Activated CD8-positive, alpha-beta T cell treated with anti-CD3 and anti-CD28 coated beads, Interleukin-2, amount 10 ng/mL, durations not matched to agents 7 days and 5 days (primary cell): ENCODE measurements around the gene TM9SF2. TPM values are rescaled to one million over a fixed set of nuclear protein-coding genes. Genes with fewer than 3 reads are reported as not detected.
"Not testable (repeated sequence)": the region's sequence is repeated elsewhere in the genome, so short reads cannot be mapped to it uniquely, and the experiment has no call there.

Experiments used
- ATAC-seq: fragments of 150-1000 bp; cut with Tn5 transposase; one replicate; pipeline ENCODE4 v1.10.0; 2021; ENCODE audit warnings: moderate library complexity
- CTCF ChIA-PET: fragments of 350-600 bp; sonication (Branson Sonifier 250); formaldehyde crosslinking; loops from one replicate; lab custom pipeline; 2021; ENCODE audit warnings: antibody characterized with exemption; lab: Charles Lee
- POLR2A ChIA-PET: fragments of 350-600 bp; sonication (Branson Sonifier 250); formaldehyde crosslinking; loops from one replicate; lab custom pipeline; 2021; ENCODE audit warnings: antibody characterized with exemption; lab: Charles Lee
- DNase-seq: peaks from one replicate; pipeline ENCODE4 v3.0.0-alpha.2; 2020
- H3K27ac Mint-ChIP-seq: one replicate; pipeline ENCODE4 v1.8.0; 2021; ENCODE audit warnings: mild to moderate bottlenecking, mixed read lengths
- H3K27me3 Mint-ChIP-seq: one replicate; pipeline ENCODE4 v1.8.0; 2021; ENCODE audit warnings: low read depth, mixed read lengths
- H3K36me3 Mint-ChIP-seq: one replicate; pipeline ENCODE4 v1.8.0; 2021; ENCODE audit warnings: low read depth, mixed read lengths
- H3K4me1 Mint-ChIP-seq: one replicate; pipeline ENCODE4 v1.8.0; 2021; ENCODE audit warnings: low read depth, mixed read lengths
- H3K4me3 Mint-ChIP-seq: one replicate; pipeline ENCODE4 v1.8.0; 2021; ENCODE audit warnings: mild to moderate bottlenecking, mixed read lengths
- H3K9me3 Mint-ChIP-seq: one replicate; pipeline ENCODE4 v1.8.0; 2022; ENCODE audit warnings: mixed read lengths; ENCODE audit not compliant: insufficient read depth
- total RNA-seq, 2 experiments: library from RNA; stranded (reverse); gene quantifications; one replicate each; pipeline ENCODE4 v1.2.3, GENCODE V29; 2021

Gene TM9SF2
- total RNA-seq, 2 experiments from 2014 or later: 64.4 to 64.5 TPM

DNA sequence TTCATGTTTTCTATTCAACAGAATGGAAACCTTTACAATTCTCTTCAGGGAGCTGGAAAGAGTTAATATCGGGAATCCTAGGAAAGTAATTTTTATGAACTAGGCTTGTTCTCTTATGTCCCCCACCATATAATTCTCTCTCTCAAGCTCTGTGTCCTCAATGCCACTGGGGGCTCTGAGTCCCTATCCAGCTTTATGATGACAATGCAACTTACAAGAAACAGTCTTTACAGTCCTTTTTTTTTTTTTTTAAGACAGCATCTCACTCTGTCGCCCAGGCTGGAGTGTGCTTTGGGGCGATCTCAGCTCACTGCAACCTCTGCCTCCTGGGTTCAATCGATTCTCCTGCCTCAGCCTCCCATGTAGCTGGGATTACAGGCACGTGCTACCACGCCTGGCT, 31.2 kb upstream of the TM9SF2 start:
- ATAC-seq: no peak
- ChIA-PET CTCF (interaction anchor here (1.0 kb wide), 1 partner anchor 186 kb away, joined by 3 read pairs; no protein-coding TSS in a partner anchor), POLR2A (no interaction called here)
- no peak for DNase-seq
- H3K9me3 Mint-ChIP-seq: no peaks in the 10 kb centered on the region
- no peak overlapping the region for H3K4me3 Mint-ChIP-seq
- peaks cover 6% of the 10 kb centered on the region for H3K36me3 Mint-ChIP-seq
- peaks cover 5% of the 10 kb centered on the region for H3K4me1 Mint-ChIP-seq
- no peaks in the 10 kb centered on the region for H3K27me3 Mint-ChIP-seq
- no peak overlapping the region for H3K27ac Mint-ChIP-seq

DNA sequence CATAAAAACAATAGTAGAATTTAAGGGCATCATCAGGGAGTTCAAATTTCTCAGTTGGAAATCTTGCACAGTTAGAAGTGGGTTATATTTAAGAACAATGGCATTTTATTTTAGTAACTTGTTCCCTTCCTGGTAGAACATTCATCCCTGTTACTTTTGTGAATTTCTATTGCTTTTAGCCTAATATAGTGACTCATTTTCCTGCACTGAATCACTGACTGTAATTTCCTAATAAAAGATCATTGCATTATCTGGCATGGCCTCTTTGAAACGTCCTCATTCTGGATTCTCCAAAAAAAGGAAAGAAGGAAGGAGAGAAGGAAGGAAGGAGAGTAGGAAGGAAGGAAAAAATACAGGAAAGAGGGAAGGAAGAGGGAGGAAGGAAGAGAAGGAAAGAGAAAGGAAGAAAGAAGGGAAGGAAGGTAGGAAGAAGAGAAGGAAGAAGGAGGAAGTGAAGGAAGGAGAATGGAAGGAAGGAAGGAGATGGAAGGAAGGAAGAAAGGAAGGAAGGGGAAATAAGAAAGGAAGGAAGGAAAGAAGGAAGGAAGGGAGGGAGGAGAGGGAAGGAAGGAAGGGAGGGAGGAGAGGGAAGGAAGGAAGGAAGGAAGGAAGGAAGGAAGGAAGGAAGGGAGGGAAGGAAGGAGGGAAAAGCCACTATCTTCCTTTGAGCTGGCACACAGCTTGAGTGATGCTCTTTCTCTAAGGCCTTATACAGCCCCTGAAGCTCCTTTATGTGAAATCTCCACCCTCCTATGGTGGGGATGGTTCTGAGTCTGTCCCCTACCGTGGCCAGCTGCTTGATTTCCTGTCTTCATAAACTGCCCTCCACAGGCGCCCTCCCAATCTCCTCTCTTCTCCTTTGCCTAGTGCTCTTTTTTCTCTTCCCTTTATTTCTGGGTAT, 29.8 kb upstream of the TM9SF2 start:
- Mint-ChIP-seq H3K9me3 (no peaks in the 10 kb centered on the region), H3K27ac (no peak overlapping the region), H3K4me3 (no peak overlapping the region), H3K36me3 (no peaks in the 10 kb centered on the region), H3K27me3 (no peaks in the 10 kb centered on the region), H3K4me1 (peaks cover 3% of the 10 kb centered on the region)
- ChIA-PET CTCF (no interaction called here), POLR2A (interaction anchor here (1.1 kb wide), 1 partner anchor 13 kb away, joined by 3 read pairs; no protein-coding TSS in a partner anchor)
- ATAC-seq (no peak), DNase-seq (no peak)

DNA sequence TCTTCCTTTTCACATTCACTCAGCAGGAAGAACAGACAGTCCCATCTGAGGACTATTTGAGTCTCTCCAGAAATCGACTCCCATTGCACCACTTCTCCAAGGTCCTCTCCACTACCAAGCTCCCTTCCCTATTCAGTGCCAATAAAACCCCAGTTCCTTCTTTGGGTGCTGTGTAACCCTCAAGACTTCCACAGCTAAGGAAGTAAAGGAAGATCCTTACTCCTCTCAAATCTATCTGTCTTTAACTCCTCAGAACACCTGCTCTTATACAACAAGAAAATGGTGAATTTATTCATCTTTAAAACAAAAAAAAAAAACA, 29.2 kb upstream of the TM9SF2 start:
- peaks cover 7% of the 10 kb centered on the region for H3K4me1 Mint-ChIP-seq
- H3K27me3 Mint-ChIP-seq: no peaks in the 10 kb centered on the region
- ChIA-PET CTCF (no interaction called here), POLR2A (interaction anchor here (1.1 kb wide), 1 partner anchor 12 kb away, joined by 3 read pairs; no protein-coding TSS in a partner anchor)
- no peaks in the 10 kb centered on the region for H3K9me3 Mint-ChIP-seq
- no peak overlapping the region for H3K27ac Mint-ChIP-seq
- H3K36me3 Mint-ChIP-seq: peaks cover 3% of the 10 kb centered on the region
- no peak overlapping the region for H3K4me3 Mint-ChIP-seq
- DNase-seq: no peak
- no peak for ATAC-seq

DNA sequence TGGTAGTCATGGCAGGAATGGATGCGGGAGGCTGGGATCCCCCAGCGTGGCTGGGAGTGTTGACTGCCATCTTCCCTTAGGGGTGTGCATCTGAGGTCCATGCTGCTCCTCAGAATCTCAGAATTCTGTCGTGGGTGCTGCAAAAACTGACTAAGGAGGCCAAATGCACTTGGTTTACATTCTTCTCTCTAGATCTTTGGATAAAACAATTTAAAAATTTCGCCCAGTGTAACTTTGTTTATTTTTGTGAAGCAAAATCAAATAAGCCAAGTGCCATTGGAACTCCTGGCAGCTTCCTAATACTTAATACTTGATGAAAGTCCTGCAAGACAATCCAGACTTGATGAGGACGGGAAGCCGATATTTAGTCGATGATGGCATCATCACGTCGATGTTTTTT, 27.8 kb upstream of the TM9SF2 start:
- ChIA-PET CTCF (interaction anchor here (1.1 kb wide), 1 partner anchor 8 kb away, joined by 3 read pairs; no protein-coding TSS in a partner anchor), POLR2A (interaction anchor here (0.6 kb wide), 1 partner anchor 1495 kb away, joined by 3 read pairs; no protein-coding TSS in a partner anchor)
- no peak overlapping the region for H3K4me3 Mint-ChIP-seq
- peaks cover 3% of the 10 kb centered on the region for H3K36me3 Mint-ChIP-seq
- no peak overlapping the region for H3K27ac Mint-ChIP-seq
- DNase-seq (no peak), ATAC-seq (no peak)
- H3K27me3 Mint-ChIP-seq: no peaks in the 10 kb centered on the region
- H3K4me1 Mint-ChIP-seq: peaks cover 15% of the 10 kb centered on the region
- H3K9me3 Mint-ChIP-seq: no peaks in the 10 kb centered on the region

DNA sequence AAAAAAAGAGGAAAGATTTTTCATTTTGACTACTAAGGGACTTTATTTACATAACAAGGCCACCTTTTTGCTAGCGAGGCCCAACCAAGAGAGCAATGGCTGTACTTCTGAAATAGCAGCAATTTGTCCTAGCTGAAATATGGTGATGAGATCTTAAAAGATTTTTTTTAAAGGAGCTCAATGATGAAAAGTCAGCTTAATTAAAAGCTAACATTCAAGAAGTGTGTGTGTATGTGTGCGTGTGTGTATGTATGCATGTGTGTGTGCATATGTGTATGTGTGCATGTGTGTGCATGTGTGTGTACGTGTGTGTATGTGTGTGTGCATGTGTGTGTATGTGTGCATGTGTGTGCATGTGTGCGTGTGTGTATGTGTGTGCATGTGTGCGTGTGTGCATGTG, 24.6 kb upstream of the TM9SF2 start:
- no peak overlapping the region for H3K4me3 Mint-ChIP-seq
- no peak for ATAC-seq
- H3K27ac Mint-ChIP-seq: no peak overlapping the region
- CTCF ChIA-PET: interaction anchor here (0.9 to 2.1 kb wide), 6 partner anchors 11 to 104 kb away, joined by 3 to 8 read pairs (median 3); no protein-coding TSS in a partner anchor
- no peaks in the 10 kb centered on the region for H3K27me3 Mint-ChIP-seq
- peaks cover 3% of the 10 kb centered on the region for H3K36me3 Mint-ChIP-seq
- peaks cover 15% of the 10 kb centered on the region for H3K4me1 Mint-ChIP-seq
- no peaks in the 10 kb centered on the region for H3K9me3 Mint-ChIP-seq
- no peak for DNase-seq
- POLR2A ChIA-PET: no interaction called here

DNA sequence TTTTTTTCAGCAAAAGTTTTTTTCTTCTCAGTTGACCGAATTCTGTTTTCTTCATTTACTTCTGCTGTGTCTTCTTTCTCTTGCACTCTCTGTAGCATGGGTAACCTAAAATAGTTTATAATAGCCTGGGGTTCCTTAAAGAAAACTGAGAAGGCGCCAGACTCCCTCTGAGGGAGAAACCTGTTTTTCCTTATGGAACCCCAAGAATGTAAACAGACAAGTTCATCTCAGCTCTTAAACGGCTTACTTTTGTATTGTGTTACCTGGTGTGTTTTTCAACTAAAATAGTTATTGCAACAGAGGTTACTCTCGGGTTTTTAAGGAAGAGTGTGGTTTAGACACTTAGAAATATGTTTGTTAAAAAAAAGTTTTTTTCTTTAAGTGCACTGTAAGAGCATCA, 23.8 kb upstream of the TM9SF2 start:
- ChIA-PET CTCF (interaction anchor here (0.7 to 0.8 kb wide), 2 partner anchors 9 to 30 kb away, joined by 3 read pairs; no protein-coding TSS in a partner anchor), POLR2A (interaction anchor here (0.6 kb wide), 1 partner anchor 352 kb away, joined by 3 read pairs; no protein-coding TSS in a partner anchor)
- peaks cover 15% of the 10 kb centered on the region for H3K4me1 Mint-ChIP-seq
- H3K27me3 Mint-ChIP-seq: no peaks in the 10 kb centered on the region
- H3K9me3 Mint-ChIP-seq: no peaks in the 10 kb centered on the region
- ATAC-seq (no peak), DNase-seq (no peak)
- peaks cover 3% of the 10 kb centered on the region for H3K36me3 Mint-ChIP-seq
- H3K4me3 Mint-ChIP-seq: no peak overlapping the region
- H3K27ac Mint-ChIP-seq: no peak overlapping the region

DNA sequence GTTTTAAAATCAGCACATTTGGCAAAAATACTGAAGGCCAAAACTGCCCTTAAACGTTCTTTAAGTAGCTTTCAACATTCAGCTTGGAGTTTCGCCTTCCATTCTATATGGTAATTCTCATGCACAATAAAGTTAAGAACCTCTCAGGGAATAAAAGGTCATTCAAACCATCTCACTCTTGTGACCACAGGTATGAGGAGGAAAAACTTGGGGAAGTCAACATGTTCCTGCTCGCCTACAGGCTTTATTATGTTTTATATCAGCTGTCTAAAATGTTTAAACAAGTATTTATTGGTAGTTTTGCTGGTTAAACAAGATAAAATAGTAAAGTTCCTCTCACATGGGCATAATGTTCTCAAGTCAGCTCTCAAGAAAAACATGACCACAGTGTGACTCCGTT, 19.9 kb upstream of the TM9SF2 start:
- DNase-seq (no peak), ATAC-seq (no peak)
- Mint-ChIP-seq H3K4me1 (peaks cover 38% of the 10 kb centered on the region), H3K36me3 (peaks cover 7% of the 10 kb centered on the region), H3K4me3 (no peak overlapping the region), H3K9me3 (peaks cover 4% of the 10 kb centered on the region), H3K27me3 (no peaks in the 10 kb centered on the region), H3K27ac (no peak overlapping the region)
- ChIA-PET CTCF (interaction anchor here (0.9 kb wide), 1 partner anchor 9 kb away, joined by 3 read pairs; no protein-coding TSS in a partner anchor), POLR2A (no interaction called here)

DNA sequence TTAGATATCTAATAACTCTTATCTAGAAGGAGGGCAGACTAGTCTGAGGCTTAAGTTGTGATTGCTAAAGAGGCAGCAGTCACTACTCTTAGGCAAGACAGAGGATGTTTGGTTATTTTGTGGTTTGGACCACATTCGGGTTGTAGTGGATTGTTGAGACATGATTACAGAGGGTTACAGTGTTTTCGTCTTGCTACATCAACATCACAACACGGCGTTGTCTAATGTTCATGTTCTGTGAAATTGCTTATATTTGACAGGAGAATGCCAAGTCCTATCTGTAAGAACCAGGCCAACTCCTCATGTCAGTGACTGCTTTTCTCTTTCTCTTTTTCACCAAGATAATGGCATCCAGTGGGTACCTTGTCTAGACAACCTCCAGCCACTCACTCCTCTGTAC, 16.8 kb upstream of the TM9SF2 start:
- POLR2A ChIA-PET: interaction anchor here (1.1 to 1.3 kb wide), 2 partner anchors 12 to 17 kb away, joined by 3 read pairs; partner anchors contain the start of gene TM9SF2
- CTCF ChIA-PET: interaction anchor here (0.6 to 2.0 kb wide), 4 partner anchors 11 to 65 kb away, joined by 3 to 9 read pairs (median 5); no protein-coding TSS in a partner anchor
- H3K36me3 Mint-ChIP-seq: peaks cover 18% of the 10 kb centered on the region
- peak overlapping the region; percentile 32 for H3K4me3 Mint-ChIP-seq
- no peaks in the 10 kb centered on the region for H3K27me3 Mint-ChIP-seq
- H3K4me1 Mint-ChIP-seq: peaks cover 40% of the 10 kb centered on the region
- ATAC-seq (peak; percentile 95), DNase-seq (peak; percentile 63)
- peaks cover 14% of the 10 kb centered on the region for H3K9me3 Mint-ChIP-seq
- H3K27ac Mint-ChIP-seq: peak overlapping the region; percentile 10

DNA sequence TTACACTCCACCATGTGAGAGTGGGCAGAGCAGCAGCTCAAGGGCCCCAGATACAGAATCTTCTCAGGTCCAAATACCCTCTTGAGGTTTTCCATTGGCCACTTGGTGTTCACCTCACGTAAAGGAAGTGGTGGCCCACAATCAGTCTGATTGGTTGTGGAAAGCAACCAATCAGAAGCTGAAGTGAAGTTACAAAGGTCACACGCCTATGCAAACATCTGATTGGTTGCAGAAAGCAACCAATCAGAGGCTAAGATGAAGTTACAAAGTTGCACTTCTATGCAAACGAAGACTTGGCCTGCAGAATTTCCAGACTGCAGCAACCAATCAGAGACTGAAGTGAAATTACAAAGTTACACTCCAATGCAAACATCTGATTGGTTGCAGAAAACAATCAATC, 14.3 kb upstream of the TM9SF2 start:
- no peak overlapping the region for H3K4me3 Mint-ChIP-seq
- CTCF ChIA-PET: interaction anchor here (1.1 kb wide), 1 partner anchor 44 kb away, joined by 3 read pairs; no protein-coding TSS in a partner anchor

DNA sequence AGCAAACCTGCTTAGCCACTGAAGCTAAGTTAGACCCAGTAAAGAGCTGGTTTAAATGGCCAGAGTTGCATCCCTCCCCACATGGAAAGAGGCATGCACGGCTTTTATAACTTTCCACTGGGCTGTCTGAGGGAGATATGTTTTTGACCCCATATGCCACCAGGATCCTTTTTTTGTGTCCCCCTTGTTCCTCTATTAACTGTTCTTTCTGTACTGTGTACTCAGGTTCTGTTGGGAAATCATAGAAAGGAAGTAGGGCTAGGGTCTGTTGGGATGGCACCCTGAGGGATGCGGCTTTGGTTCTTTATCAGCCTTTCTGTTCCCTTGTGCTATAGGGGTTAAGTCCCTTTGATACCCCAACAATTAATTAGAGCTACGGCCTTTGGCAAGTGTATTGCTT, 12.2 kb upstream of the TM9SF2 start:
- CTCF ChIA-PET: interaction anchor here (0.8 to 1.0 kb wide), 2 partner anchors 16 to 223 kb away, joined by 3 read pairs; no protein-coding TSS in a partner anchor
- ATAC-seq (no peak), DNase-seq (no peak)
- no peaks in the 10 kb centered on the region for H3K27me3 Mint-ChIP-seq
- peaks cover 14% of the 10 kb centered on the region for H3K9me3 Mint-ChIP-seq
- peaks cover 29% of the 10 kb centered on the region for H3K4me1 Mint-ChIP-seq
- H3K4me3 Mint-ChIP-seq: no peak overlapping the region
- POLR2A ChIA-PET: no interaction called here
- no peak overlapping the region for H3K27ac Mint-ChIP-seq
- H3K36me3 Mint-ChIP-seq: peaks cover 29% of the 10 kb centered on the region

More for the DNA sequence above, 14.3 kb upstream of the TM9SF2 start:
- DNase-seq: no peak
- Mint-ChIP-seq H3K27ac (peak overlapping the region; percentile 32), H3K9me3 (peaks cover 14% of the 10 kb centered on the region), H3K4me1 (peaks cover 40% of the 10 kb centered on the region), H3K27me3 (no peaks in the 10 kb centered on the region), H3K36me3 (peaks cover 25% of the 10 kb centered on the region)
- ATAC-seq: no peak
- POLR2A ChIA-PET: interaction anchor here (2.1 kb wide), 1 partner anchor 9 kb away, joined by 7 read pairs; no protein-coding TSS in a partner anchor

DNA sequence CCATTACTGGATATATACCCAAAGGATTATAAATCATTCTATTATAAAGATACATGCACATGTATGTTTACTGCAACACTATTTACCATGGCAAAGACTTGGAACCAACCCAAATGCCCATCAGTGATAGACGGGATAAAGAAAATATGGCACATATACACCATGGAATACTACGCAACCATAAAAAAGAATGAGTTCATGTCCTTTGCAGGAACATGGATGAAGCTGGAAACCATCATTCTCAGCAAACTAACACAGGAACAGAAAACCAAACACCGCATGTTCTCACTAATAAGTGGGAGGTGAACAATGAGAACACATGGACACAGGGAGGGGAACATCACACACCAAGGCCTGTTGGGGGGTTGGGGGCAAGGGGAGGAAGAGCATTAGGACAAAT, 9.5 kb upstream of the TM9SF2 start:
- Mint-ChIP-seq H3K4me1 (peaks cover 36% of the 10 kb centered on the region), H3K36me3 (peaks cover 24% of the 10 kb centered on the region)
- CTCF ChIA-PET, H3K27me3 Mint-ChIP-seq, H3K4me3 Mint-ChIP-seq, POLR2A ChIA-PET, H3K9me3 Mint-ChIP-seq, DNase-seq, ATAC-seq, H3K27ac Mint-ChIP-seq: not testable (repeated sequence)
